HG02642 (cell line): ENCODE results near the gene SPRR2A.
"Not testable (repeated sequence)": the region's sequence is repeated elsewhere in the genome, so short reads cannot be mapped to it uniquely, and the experiment has no call there.

Source experiments
- ATAC-seq: cut with Tn5 transposase; IDR thresholded peaks from one replicate; pipeline ENCODE4 v1.9.1; 2021; ENCODE audit warnings: mild to moderate bottlenecking; ENCODE audit not compliant: unreplicated experiment, poor library complexity

The SPRR2A gene

GRCh38 chr1:153028766-153029165 lies 28.5 kb downstream of the SPRR2A start:
- ATAC-seq, result no peak

- no peak for ATAC-seq
These were observed 31.5 kb downstream of the SPRR2A start for GRCh38 chr1:153025797-153026196.

DNA sequence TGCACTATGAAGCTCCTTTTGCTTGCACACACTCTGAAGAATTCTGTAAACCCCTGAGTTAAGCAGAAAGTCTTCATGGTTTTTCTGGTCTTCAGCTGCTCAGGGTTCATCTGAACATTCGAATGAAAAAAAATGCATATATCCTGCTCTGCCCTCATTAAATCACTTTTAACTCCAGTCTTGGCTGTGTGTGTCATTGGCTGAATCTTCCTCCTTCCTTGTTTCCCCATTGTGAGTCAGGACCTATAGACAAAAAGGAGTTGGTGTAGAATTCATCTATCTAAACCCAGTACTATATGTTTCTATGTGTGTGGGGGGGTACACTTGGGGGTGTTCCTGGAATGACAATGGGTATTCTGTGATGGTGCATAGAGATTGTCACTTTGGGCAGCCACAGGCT lies 32.9 kb downstream of the SPRR2A start:
- no peak for ATAC-seq

GRCh38 chr1:153023109-153023508 lies 34.2 kb downstream of the SPRR2A start:
- no peak for ATAC-seq

GRCh38 chr1:153022340-153022739 lies 35.0 kb downstream of the SPRR2A start:
- not testable (repeated sequence) for ATAC-seq

GRCh38 chr1:153021829-153022228 lies 35.5 kb downstream of the SPRR2A start:
- not testable (repeated sequence) for ATAC-seq

GRCh38 chr1:153011235-153011758 lies 46.0 kb downstream of the SPRR2A start:
- not testable (repeated sequence) for ATAC-seq
